ENCODE data around the gene PRSS2.

The PRSS2 gene

DNA sequence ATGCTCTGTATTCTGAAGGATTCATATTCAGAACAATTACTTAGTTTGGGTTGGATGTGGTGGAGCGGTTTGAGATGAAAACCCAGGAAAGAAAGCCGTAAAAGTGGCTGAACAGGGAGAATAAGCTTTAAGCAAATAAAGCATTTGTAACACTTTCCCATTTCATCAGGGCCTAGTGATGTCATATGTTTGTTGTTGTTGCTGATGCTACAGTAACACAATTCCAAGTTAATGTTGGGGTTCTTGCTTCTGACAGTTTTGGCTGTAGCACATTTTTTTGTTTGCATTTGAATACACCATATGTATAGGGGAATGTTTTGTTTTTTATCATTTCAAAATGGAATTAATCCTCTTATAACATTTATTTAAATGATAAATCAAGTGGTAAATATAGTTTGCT is 43.7 kb downstream of the PRSS2 start:
- Histone ChIP-seq H3K4me2 (ENCODE audit: low read length) (no peak overlapping the region), H3K9me2 (replicated peaks; ENCODE audit: control insufficient read depth, low read length) (no peaks in the 10 kb centered on the region), H3K27ac (ENCODE audit: low read depth, low read length) (no peak overlapping the region), H3K4me3 (ENCODE audit: low read length) (no peak overlapping the region), H3F3A (ENCODE audit: control insufficient read depth, insufficient read depth) (peaks cover 11% of the 10 kb centered on the region), H3K9me3 (ENCODE audit: control insufficient read depth, insufficient read depth, low read length) (no peaks in the 10 kb centered on the region), H3K4me1 (ENCODE audit: control insufficient read depth, low read length) (peaks cover 41% of the 10 kb centered on the region), H3K27me3 (ENCODE audit: control insufficient read depth, low read length) (peaks cover 8% of the 10 kb centered on the region), H3K79me2 (ENCODE audit: control insufficient read depth, low read length) (no peaks in the 10 kb centered on the region), H3K36me3 (ENCODE audit: control insufficient read depth, low read length) (0 out of 2 replicates have a peak, but pooled peaks cover 3% of the 10 kb centered on the region), H4K20me1 (ENCODE audit: control insufficient read depth, insufficient read depth, low read depth, low read length) (no peaks in the 10 kb centered on the region)
- no peak for TF ChIP-seq EZH2phosphoT487 (IDR thresholded peaks at IDR 0.05; ENCODE audit: borderline replicate concordance, low read length)
- no peak for TF ChIP-seq CTCF (IDR thresholded peaks at IDR 0.05; ENCODE audit: low read depth, low read length, poor library complexity, severe bottlenecking)

- Histone ChIP-seq H3K4me3 (ENCODE audit: low read length) (no peak overlapping the region), H3K79me2 (ENCODE audit: control insufficient read depth, low read length) (no peaks in the 10 kb centered on the region), H3K4me1 (ENCODE audit: control insufficient read depth, low read length) (peaks cover 34% of the 10 kb centered on the region), H3K4me2 (ENCODE audit: low read length) (no peak overlapping the region), H4K20me1 (ENCODE audit: control insufficient read depth, insufficient read depth, low read depth, low read length) (no peaks in the 10 kb centered on the region), H3F3A (ENCODE audit: control insufficient read depth, insufficient read depth) (peaks cover 4% of the 10 kb centered on the region), H3K36me3 (ENCODE audit: control insufficient read depth, low read length) (no peaks in the 10 kb centered on the region), H3K27me3 (ENCODE audit: control insufficient read depth, low read length) (peaks cover 11% of the 10 kb centered on the region), H3K9me2 (replicated peaks; ENCODE audit: control insufficient read depth, low read length) (no peaks in the 10 kb centered on the region), H3K9me3 (ENCODE audit: control insufficient read depth, insufficient read depth, low read length) (no peaks in the 10 kb centered on the region), H3K27ac (ENCODE audit: low read depth, low read length) (no peak overlapping the region)
- no peak for TF ChIP-seq CTCF (IDR thresholded peaks at IDR 0.05; ENCODE audit: low read depth, low read length, poor library complexity, severe bottlenecking)
- no peak for TF ChIP-seq EZH2phosphoT487 (IDR thresholded peaks at IDR 0.05; ENCODE audit: borderline replicate concordance, low read length)
These were observed 44.4 kb downstream of the PRSS2 start for GRCh38 chr7:142815134-142815533.

- H3K9me2 ChIP-seq (replicated peaks; ENCODE audit: control insufficient read depth, low read length): no peaks in the 10 kb centered on the region
- no peaks in the 10 kb centered on the region for H3F3A ChIP-seq (ENCODE audit: control insufficient read depth, insufficient read depth)
- H3K79me2 ChIP-seq (ENCODE audit: control insufficient read depth, low read length): no peaks in the 10 kb centered on the region
- H3K27me3 ChIP-seq (ENCODE audit: control insufficient read depth, low read length): peaks cover 21% of the 10 kb centered on the region
- no peak overlapping the region for H3K4me2 ChIP-seq (ENCODE audit: low read length)
- no peak overlapping the region for H3K4me3 ChIP-seq (ENCODE audit: low read length)
- H4K20me1 ChIP-seq (ENCODE audit: control insufficient read depth, insufficient read depth, low read depth, low read length): no peaks in the 10 kb centered on the region
- peaks cover 11% of the 10 kb centered on the region for H3K4me1 ChIP-seq (ENCODE audit: control insufficient read depth, low read length)
- TF ChIP-seq EZH2phosphoT487 (IDR thresholded peaks at IDR 0.05; ENCODE audit: borderline replicate concordance, low read length): no peak
- no peak for TF ChIP-seq CTCF (IDR thresholded peaks at IDR 0.05; ENCODE audit: low read depth, low read length, poor library complexity, severe bottlenecking)
- H3K27ac ChIP-seq (ENCODE audit: low read depth, low read length): no peak overlapping the region
- no peaks in the 10 kb centered on the region for H3K9me3 ChIP-seq (ENCODE audit: control insufficient read depth, insufficient read depth, low read length)
- no peaks in the 10 kb centered on the region for H3K36me3 ChIP-seq (ENCODE audit: control insufficient read depth, low read length)
These were observed 46.7 kb downstream of the PRSS2 start for GRCh38 chr7:142817506-142817905.
